Measurements from ENCODE around the gene TSEN2. TPM values are rescaled to one million over a fixed set of nuclear protein-coding genes. Genes with fewer than 3 reads are reported as not detected.

TSEN2 gene
- total and polyA plus RNA-seq, 9 of the 15 experiments (the other 6 are each of a cell fraction or from before 2014, with no cell fraction given), result 38.5 to 76.3 (median 46.6) TPM

- H3K4me3 ChIP-seq, result no peak overlapping the region
- ATAC-seq, result no peak
- TF ChIP-seq ZBTB11 (CRISPR knock-in tag; IDR thresholded peaks at IDR 0.05) (no peak), ZNF263 (CRISPR knock-in tag; IDR thresholded peaks at IDR 0.05; ENCODE audit: borderline replicate concordance) (no peak)
- no peaks in the 10 kb centered on the region for H3K79me2 ChIP-seq (ENCODE audit: control insufficient read depth, insufficient read depth, low read length)
- no peaks in the 10 kb centered on the region for H3K27me3 ChIP-seq (ENCODE audit: control insufficient read depth in 2 of 2, insufficient read depth in 2 of 2, low read length in 2 of 2)
- no peak overlapping the region for H2AFZ ChIP-seq (ENCODE audit: low read depth, low read length)
- no peak overlapping the region for H3K9ac ChIP-seq (ENCODE audit: insufficient read depth in 1 of 2, low read depth in 2 of 2, low read length in 2 of 2)
- H3K9me3 ChIP-seq (replicated peaks; ENCODE audit: control insufficient read depth, insufficient read depth, low read depth, low read length), result no peaks in the 10 kb centered on the region
- H3K9me1 ChIP-seq (ENCODE audit: control insufficient read depth, insufficient read depth, low read length), result no peaks in the 10 kb centered on the region
- no peak overlapping the region for H3K4me2 ChIP-seq (ENCODE audit: insufficient read depth, low read length)
- FAIRE-seq, result no peak
- no TSS peak for BruUV-seq (replicated peaks)
- CTCF ChIA-PET (ENCODE audit: low intra/inter-chr PET ratio), result no interaction called here
- intact Hi-C loops (cut with micrococcal nuclease) (no loop called here), in situ Hi-C loops (cut with MboI) (no loop called here)
- DNase-seq (ENCODE audit: extremely low read depth in 1 of 4, low spot score in 3 of 4), result no peak
- POLR2A ChIA-PET, result interaction anchor here (0.7 to 1.2 kb wide), 2 partner anchors 20 to 799 kb away, joined by 3 to 4 read pairs; no protein-coding TSS in a partner anchor
- H3K27ac ChIP-seq (ENCODE audit: extremely low read depth, low read depth, low read length), result no peak overlapping the region
- WGBS (ENCODE audit: insufficient coverage, low coverage, missing lambda C conversion rate), result 92% methylated on average over 5 of the region's 5 CpGs
- no peaks in the 10 kb centered on the region for H4K20me1 ChIP-seq (replicated peaks; ENCODE audit: control insufficient read depth, insufficient read depth, low read length)
- no peaks in the 10 kb centered on the region; a peak in 1 of 5 replicates for H3K4me1 ChIP-seq (replicated peaks in 1 of 2; ENCODE audit: control insufficient read depth in 2 of 2, insufficient read depth in 2 of 2, low read length in 2 of 2)
- H3K36me3 ChIP-seq (ENCODE audit: control insufficient read depth, insufficient read depth, low read length), result peaks cover 88% of the 10 kb centered on the region
These were observed 22.0 kb downstream of the TSEN2 start for GRCh38 chr3:12506201-12506709.

Data from K562 (cell line).